Retinal pigment epithelial cell (primary cell): Measurements from ENCODE around the gene AFDN.

Experiments used
- DNase-seq: peaks from one replicate; pipeline ENCODE4 v3.0.0-alpha.2; 2010; ENCODE audit warnings: low read depth
- H3K4me3 ChIP-seq: 2 replicates; pipeline ENCODE4 v1.5.1; 2011; ENCODE audit warnings: mild to moderate bottlenecking, low read length, control low read depth, moderate library complexity
- TF ChIP-seq, protein P1 (sequence below): conservative IDR thresholded peaks from 2 replicates; pipeline ENCODE4 v1.5.1; 2011; ENCODE audit warnings: low read depth, low read length, control low read depth, inconsistent platforms

The AFDN gene

GRCh38 chr6:167858842-167859664 is 32.3 kb downstream of the AFDN start:
- TF ChIP-seq, protein P1, sequence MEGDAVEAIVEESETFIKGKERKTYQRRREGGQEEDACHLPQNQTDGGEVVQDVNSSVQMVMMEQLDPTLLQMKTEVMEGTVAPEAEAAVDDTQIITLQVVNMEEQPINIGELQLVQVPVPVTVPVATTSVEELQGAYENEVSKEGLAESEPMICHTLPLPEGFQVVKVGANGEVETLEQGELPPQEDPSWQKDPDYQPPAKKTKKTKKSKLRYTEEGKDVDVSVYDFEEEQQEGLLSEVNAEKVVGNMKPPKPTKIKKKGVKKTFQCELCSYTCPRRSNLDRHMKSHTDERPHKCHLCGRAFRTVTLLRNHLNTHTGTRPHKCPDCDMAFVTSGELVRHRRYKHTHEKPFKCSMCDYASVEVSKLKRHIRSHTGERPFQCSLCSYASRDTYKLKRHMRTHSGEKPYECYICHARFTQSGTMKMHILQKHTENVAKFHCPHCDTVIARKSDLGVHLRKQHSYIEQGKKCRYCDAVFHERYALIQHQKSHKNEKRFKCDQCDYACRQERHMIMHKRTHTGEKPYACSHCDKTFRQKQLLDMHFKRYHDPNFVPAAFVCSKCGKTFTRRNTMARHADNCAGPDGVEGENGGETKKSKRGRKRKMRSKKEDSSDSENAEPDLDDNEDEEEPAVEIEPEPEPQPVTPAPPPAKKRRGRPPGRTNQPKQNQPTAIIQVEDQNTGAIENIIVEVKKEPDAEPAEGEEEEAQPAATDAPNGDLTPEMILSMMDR: no peak
- peak overlapping the region; percentile 7 for H3K4me3 ChIP-seq

GRCh38 chr6:167860550-167861226 is 34.0 kb downstream of the AFDN start:
- H3K4me3 ChIP-seq: no peak overlapping the region
- TF ChIP-seq, protein P1: no peak
- DNase-seq: no peak

More at GRCh38 chr6:167858842-167859664, 32.3 kb downstream of the AFDN start:
- no peak for DNase-seq

- DNase-seq: no peak
- no peak overlapping the region for H3K4me3 ChIP-seq
- TF ChIP-seq, protein P1: no peak
These were observed 34.7 kb downstream of the AFDN start for GRCh38 chr6:167861424-167861823.

DNA sequence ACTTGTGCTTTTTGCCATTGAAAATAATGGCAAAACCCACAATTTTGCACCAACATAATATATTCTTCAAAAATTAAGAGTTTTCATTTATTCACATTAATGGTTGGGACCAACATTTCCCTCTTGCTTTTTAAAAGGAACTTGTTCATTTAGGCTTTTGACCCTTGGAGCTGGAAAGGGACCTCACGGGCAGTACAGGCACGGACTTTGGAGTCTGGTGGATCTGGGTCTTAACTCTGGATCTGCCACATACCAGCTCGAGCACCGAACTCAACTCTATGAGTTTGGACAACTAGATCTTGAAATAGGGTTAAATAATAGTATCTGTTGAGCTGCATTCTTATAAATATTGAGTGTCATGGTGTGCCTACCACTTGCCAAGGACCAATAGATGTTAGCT is 37.2 kb downstream of the AFDN start:
- no peak overlapping the region for H3K4me3 ChIP-seq
- TF ChIP-seq, protein P1: no peak
- DNase-seq: no peak

GRCh38 chr6:167866642-167867041 is 39.9 kb downstream of the AFDN start:
- TF ChIP-seq, protein P1: no peak
- DNase-seq: no peak
- H3K4me3 ChIP-seq: no peak overlapping the region

DNA sequence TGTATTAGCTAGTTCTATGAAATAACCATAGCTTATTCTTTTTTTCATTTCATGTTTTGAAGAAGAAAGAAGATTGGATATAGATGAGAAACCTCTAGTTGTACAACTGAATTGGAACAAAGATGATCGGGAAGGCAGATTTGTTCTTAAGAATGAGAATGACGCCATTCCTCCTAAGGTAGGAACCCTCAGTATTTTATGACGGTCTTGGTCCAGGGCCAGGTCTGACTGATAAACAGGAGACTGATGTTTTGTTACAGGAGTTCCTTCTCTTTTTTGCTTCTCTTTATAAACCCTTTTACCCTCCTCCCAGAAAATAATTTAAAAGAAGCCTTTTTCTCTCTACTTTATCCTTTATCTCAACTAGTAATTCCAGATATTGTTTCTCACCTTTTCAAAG is 43.6 kb downstream of the AFDN start:
- TF ChIP-seq, protein P1: no peak
- H3K4me3 ChIP-seq: no peak overlapping the region
- no peak for DNase-seq
